HEK293 (cell line): ENCODE data around the gene GBGT1.

ENCODE experiments used
- CTCF ChIA-PET: fragments of 350-600 bp; formaldehyde crosslinking; extraction: SDS; loops from one replicate; lab custom pipeline; 2021; ENCODE audit warnings: antibody characterized with exemption; lab: Yijun Ruan, JAX
- POLR2A ChIA-PET: fragments of 300-600 bp; formaldehyde crosslinking; extraction: SDS; loops from one replicate; lab custom pipeline; 2020; ENCODE audit warnings: antibody characterized with exemption, inconsistent platforms; lab: Yijun Ruan, JAX
- H3K27ac ChIP-seq: fragments of 200-500 bp; sonication (Bioruptor generic); 2 replicates; pipeline ENCODE4 v1.5.1; 2014; ENCODE audit warnings: low read depth, low read length, control low read depth, inconsistent platforms; ENCODE audit errors: extremely low read depth
- H3K36me3 ChIP-seq, 2 experiments: fragments of 200-500 bp in 1 of 2; sonication (Bioruptor generic) in 1 of 2; 1 replicate in 1 of 2; 2 replicates in 1 of 2; pipeline ENCODE4 v1.5.1; 2014 to 2017; ENCODE audit warnings: inconsistent platforms in 2 of 2, low read length in 2 of 2; ENCODE audit not compliant: control insufficient read depth in 2 of 2, insufficient read depth in 1 of 2
- H3K4me1 ChIP-seq: fragments of 200-500 bp; sonication (Bioruptor generic); 2 replicates; pipeline ENCODE4 v1.5.1; 2014; ENCODE audit warnings: mild to moderate bottlenecking, low read length, inconsistent platforms; ENCODE audit not compliant: control insufficient read depth, insufficient read depth
- H3K4me3 ChIP-seq: 2 replicates; pipeline ENCODE4 v1.5.1; 2011; ENCODE audit warnings: low read depth, mild to moderate bottlenecking, control low read depth, low read length, moderate library complexity
- H3K9me3 ChIP-seq: fragments of 200-500 bp; sonication (Bioruptor generic); 2 replicates; pipeline ENCODE4 v1.5.1; 2014; ENCODE audit warnings: low read depth, low read length, inconsistent platforms; ENCODE audit not compliant: control insufficient read depth, insufficient read depth
- GLIS2 ChIP-seq: fragments of 450-650 bp; formaldehyde crosslinking; IDR thresholded peaks from 2 replicates; pipeline ENCODE4 v1.5.1; 2016; ENCODE audit warnings: missing biosample characterization, missing genetic modification characterization
- HOXC10 ChIP-seq: sonication (generic); formaldehyde crosslinking; IDR thresholded peaks from 2 replicates; pipeline ENCODE4 v1.8.1; 2023; ENCODE audit warnings: mild to moderate bottlenecking, missing genetic modification reagents
- MYNN ChIP-seq: fragments of 450-650 bp; formaldehyde crosslinking; IDR thresholded peaks from 2 replicates; pipeline ENCODE4 v1.5.1; 2016; ENCODE audit warnings: missing biosample characterization, missing genetic modification characterization, borderline replicate concordance
- SETDB1 ChIP-seq: IDR thresholded peaks from one replicate; pipeline ENCODE4 v1.6.1; 2017; ENCODE audit warnings: mild to moderate bottlenecking, low read length, moderate library complexity, mixed read lengths; ENCODE audit not compliant: insufficient read length
- WT1 ChIP-seq: fragments of 450-650 bp; formaldehyde crosslinking; IDR thresholded peaks from 2 replicates; pipeline ENCODE4 v1.5.1; 2016; ENCODE audit warnings: missing biosample characterization, missing genetic modification characterization
- ZFHX2 ChIP-seq: fragments of 450-650 bp; formaldehyde crosslinking; conservative IDR thresholded peaks from 2 replicates; pipeline ENCODE4 v1.5.1; 2016; ENCODE audit warnings: missing biosample characterization, missing genetic modification characterization
- ZNF138 ChIP-seq: fragments of 450-650 bp; formaldehyde crosslinking; IDR thresholded peaks from 2 replicates; pipeline ENCODE4 v1.5.1; 2016; ENCODE audit warnings: missing biosample characterization, missing genetic modification characterization, borderline replicate concordance
- ZNF140 ChIP-seq: fragments of 450-650 bp; formaldehyde crosslinking; IDR thresholded peaks from 2 replicates; pipeline ENCODE4 v1.5.1; 2016; ENCODE audit warnings: missing biosample characterization, missing genetic modification characterization
- ZNF239 ChIP-seq: fragments of 450-650 bp; formaldehyde crosslinking; IDR thresholded peaks from 2 replicates; pipeline ENCODE4 v1.5.1; 2016; ENCODE audit warnings: missing biosample characterization, missing genetic modification characterization
- ZNF274 ChIP-seq, 2 experiments: fragments of 200-500 bp in 1 of 2; fragments of 450-650 bp in 1 of 2; sonication (Bioruptor generic) in 1 of 2; formaldehyde crosslinking in 1 of 2; IDR thresholded peaks; 2 replicates each; pipeline versions ENCODE4 v1.5.1 to v1.6.1; 2014 to 2016; ENCODE audit warnings: borderline replicate concordance in 1 of 2, inconsistent platforms in 1 of 2, low read length in 1 of 2, missing biosample characterization in 1 of 2, missing genetic modification characterization in 1 of 2
- ZNF324 ChIP-seq: fragments of 450-650 bp; formaldehyde crosslinking; IDR thresholded peaks from 2 replicates; pipeline ENCODE4 v1.5.1; 2016; ENCODE audit warnings: missing biosample characterization, missing genetic modification characterization
- ZNF433 ChIP-seq: fragments of 450-650 bp; formaldehyde crosslinking; IDR thresholded peaks from 2 replicates; pipeline ENCODE4 v1.5.1; 2016; ENCODE audit warnings: missing biosample characterization, missing genetic modification characterization, low read depth
- ZNF561 ChIP-seq: fragments of 450-650 bp; IDR thresholded peaks from 2 replicates; pipeline ENCODE4 v1.5.1; 2018; ENCODE audit warnings: missing biosample characterization, missing genetic modification characterization, borderline replicate concordance
- ZNF596 ChIP-seq: fragments of 450-650 bp; IDR thresholded peaks from 2 replicates; pipeline ENCODE4 v1.5.0; 2018; ENCODE audit warnings: missing biosample characterization, mild to moderate bottlenecking, missing genetic modification characterization, moderate library complexity
- ZNF626 ChIP-seq: fragments of 450-650 bp; sonication (Bioruptor Pico); formaldehyde crosslinking; IDR thresholded peaks from 2 replicates; pipeline ENCODE4 v1.5.1; 2018; ENCODE audit warnings: missing biosample characterization, missing genetic modification characterization, inconsistent platforms
- ZNF768 ChIP-seq: fragments of 450-650 bp; formaldehyde crosslinking; IDR thresholded peaks from 2 replicates; pipeline ENCODE4 v1.5.1; 2018; ENCODE audit warnings: missing biosample characterization, mild to moderate bottlenecking, missing genetic modification characterization
- TF ChIP-seq, protein P1 (sequence below): fragments of 450-650 bp; formaldehyde crosslinking; optimal IDR thresholded peaks from 2 replicates; pipeline ENCODE3; 2016; ENCODE audit warnings: missing biosample characterization, mild to moderate bottlenecking, missing genetic modification characterization
- TF ChIP-seq, protein P2 (sequence below): fragments of 450-650 bp; formaldehyde crosslinking; IDR thresholded peaks from 2 replicates; pipeline ENCODE4 v1.5.1; 2016; ENCODE audit warnings: missing biosample characterization, missing genetic modification characterization
- TF ChIP-seq, protein P3 (sequence below): fragments of 450-650 bp; formaldehyde crosslinking; IDR thresholded peaks from 2 replicates; pipeline ENCODE4 v1.5.1; 2016; ENCODE audit warnings: missing biosample characterization, missing genetic modification characterization
- TF ChIP-seq, protein P4 (sequence below): fragments of 450-650 bp; formaldehyde crosslinking; conservative IDR thresholded peaks from 2 replicates; pipeline ENCODE4 v1.5.1; 2016; ENCODE audit warnings: low read depth, missing biosample characterization, missing genetic modification characterization

The GBGT1 gene

DNA sequence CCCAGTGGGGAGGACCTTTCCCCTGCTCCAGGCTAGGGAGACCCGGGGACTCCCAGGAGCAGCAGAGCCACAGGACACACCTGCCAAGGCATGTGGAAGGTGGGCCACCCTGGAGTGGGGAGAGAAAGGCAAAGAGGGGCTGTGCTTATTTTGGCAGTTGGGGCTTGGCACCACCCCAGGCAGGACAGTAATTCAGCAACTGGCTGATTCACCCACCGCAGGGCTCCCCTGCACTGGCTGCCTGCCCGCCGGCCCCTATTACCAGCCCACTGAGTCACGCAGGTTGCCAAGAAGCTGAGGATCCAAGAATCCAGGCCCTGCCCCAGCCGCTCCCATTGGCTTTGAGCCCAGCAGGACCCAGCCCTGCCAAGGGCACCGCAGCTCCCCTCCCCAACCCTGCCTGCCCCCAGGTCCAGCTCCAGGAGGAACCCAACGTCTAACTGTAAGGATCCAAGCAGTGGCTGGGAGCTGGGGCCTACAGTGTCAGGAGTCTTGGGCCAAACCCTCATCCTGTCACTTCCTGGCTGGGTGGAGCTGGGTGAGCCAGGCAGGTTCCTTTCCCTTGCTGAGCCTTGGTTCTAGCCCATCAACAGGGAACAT is 28.5 kb downstream of the GBGT1 start (continued):
- TF ChIP-seq, protein P1, sequence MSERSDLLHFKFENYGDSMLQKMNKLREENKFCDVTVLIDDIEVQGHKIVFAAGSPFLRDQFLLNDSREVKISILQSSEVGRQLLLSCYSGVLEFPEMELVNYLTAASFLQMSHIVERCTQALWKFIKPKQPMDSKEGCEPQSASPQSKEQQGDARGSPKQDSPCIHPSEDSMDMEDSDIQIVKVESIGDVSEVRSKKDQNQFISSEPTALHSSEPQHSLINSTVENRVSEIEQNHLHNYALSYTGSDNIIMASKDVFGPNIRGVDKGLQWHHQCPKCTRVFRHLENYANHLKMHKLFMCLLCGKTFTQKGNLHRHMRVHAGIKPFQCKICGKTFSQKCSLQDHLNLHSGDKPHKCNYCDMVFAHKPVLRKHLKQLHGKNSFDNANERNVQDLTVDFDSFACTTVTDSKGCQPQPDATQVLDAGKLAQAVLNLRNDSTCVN (tag by site-specific recombination) = no peak
- TF ChIP-seq HOXC10 (CRISPR knock-in tag) = no peak
- TF ChIP-seq MYNN (tag by site-specific recombination) = no peak
- TF ChIP-seq ZFHX2 (tag by site-specific recombination) = 0 out of 2 replicates have a peak, but pooled peaks have one; percentile 5
- no peak for TF ChIP-seq ZNF626
- TF ChIP-seq, protein P2, sequence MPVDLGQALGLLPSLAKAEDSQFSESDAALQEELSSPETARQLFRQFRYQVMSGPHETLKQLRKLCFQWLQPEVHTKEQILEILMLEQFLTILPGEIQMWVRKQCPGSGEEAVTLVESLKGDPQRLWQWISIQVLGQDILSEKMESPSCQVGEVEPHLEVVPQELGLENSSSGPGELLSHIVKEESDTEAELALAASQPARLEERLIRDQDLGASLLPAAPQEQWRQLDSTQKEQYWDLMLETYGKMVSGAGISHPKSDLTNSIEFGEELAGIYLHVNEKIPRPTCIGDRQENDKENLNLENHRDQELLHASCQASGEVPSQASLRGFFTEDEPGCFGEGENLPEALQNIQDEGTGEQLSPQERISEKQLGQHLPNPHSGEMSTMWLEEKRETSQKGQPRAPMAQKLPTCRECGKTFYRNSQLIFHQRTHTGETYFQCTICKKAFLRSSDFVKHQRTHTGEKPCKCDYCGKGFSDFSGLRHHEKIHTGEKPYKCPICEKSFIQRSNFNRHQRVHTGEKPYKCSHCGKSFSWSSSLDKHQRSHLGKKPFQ (tag by site-specific recombination) = no peak
- TF ChIP-seq ZNF140 = no peak
- peak; percentile 15; the same call in 1 of the 2 replicates for TF ChIP-seq GLIS2 (tag by site-specific recombination)
- TF ChIP-seq WT1 = no peak
- TF ChIP-seq ZNF274 (IDR thresholded peaks at IDR 0.05; ENCODE audit: low read length) = no peak
- TF ChIP-seq ZNF274 (tag by site-specific recombination; IDR thresholded peaks at IDR 0.05; ENCODE audit: borderline replicate concordance) = no peak
- no peak for TF ChIP-seq ZNF433 (tag by site-specific recombination)
- no peak for TF ChIP-seq ZNF596 (tag by site-specific recombination)
- TF ChIP-seq, protein P3, sequence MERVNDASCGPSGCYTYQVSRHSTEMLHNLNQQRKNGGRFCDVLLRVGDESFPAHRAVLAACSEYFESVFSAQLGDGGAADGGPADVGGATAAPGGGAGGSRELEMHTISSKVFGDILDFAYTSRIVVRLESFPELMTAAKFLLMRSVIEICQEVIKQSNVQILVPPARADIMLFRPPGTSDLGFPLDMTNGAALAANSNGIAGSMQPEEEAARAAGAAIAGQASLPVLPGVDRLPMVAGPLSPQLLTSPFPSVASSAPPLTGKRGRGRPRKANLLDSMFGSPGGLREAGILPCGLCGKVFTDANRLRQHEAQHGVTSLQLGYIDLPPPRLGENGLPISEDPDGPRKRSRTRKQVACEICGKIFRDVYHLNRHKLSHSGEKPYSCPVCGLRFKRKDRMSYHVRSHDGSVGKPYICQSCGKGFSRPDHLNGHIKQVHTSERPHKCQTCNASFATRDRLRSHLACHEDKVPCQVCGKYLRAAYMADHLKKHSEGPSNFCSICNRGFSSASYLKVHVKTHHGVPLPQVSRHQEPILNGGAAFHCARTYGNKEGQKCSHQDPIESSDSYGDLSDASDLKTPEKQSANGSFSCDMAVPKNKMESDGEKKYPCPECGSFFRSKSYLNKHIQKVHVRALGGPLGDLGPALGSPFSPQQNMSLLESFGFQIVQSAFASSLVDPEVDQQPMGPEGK (tag by site-specific recombination) = no peak

DNA sequence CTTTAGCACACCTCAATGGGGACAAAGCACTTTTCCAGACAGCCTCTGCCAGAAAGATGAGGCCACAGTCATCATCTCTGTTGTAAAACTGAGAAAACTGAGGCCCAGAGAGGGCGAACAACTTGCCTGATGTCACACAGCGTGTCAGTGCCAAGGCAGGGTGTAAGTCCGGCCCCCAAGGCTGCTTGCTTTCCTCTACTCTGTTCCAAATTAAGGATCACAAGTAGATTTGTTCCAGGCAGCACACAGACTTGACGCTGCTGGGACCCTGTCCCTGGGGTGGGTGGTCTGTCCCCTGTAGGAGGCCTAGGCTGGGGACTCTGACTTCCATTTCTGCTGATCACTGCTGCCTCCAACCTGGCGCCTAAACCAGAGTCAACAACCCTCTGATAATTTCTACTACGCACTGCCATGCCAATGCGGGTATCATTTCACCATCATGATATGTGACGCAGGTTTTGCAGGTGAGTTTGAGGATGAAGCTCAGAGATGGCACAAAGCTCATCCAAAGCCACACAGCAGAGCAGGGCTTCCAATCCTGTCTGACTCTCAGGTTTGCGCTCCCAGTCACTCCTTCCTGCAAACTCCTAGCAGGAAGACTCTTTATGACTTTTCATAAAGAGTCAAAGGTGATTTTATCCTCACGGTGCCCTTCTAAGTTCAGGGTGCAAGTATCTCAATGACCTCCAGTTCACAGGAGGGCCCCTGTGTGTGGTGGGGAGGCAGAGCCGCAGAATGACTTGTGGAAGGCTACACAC is 29.1 kb downstream of the GBGT1 start:
- Histone ChIP-seq H3K4me3 (no peak overlapping the region), H3K9me3 (no peaks in the 10 kb centered on the region), H3K36me3 (no peaks in the 10 kb centered on the region), H3K27ac (no peak overlapping the region), H3K4me1 (no peaks in the 10 kb centered on the region)
- TF ChIP-seq ZNF768 (tag by site-specific recombination) (peak; percentile 74), WT1 (no peak)
- ChIA-PET POLR2A (interaction anchor here (0.9 to 1.5 kb wide), 4 partner anchors 9 to 104 kb away, joined by 3 to 9 read pairs (median 5); partner anchors contain the start of gene GTF3C5), CTCF (interaction anchor here (1.2 to 6.8 kb wide), 6 partner anchors 11 to 113 kb away, joined by 3 to 131 read pairs (median 6); no protein-coding TSS in a partner anchor)

DNA sequence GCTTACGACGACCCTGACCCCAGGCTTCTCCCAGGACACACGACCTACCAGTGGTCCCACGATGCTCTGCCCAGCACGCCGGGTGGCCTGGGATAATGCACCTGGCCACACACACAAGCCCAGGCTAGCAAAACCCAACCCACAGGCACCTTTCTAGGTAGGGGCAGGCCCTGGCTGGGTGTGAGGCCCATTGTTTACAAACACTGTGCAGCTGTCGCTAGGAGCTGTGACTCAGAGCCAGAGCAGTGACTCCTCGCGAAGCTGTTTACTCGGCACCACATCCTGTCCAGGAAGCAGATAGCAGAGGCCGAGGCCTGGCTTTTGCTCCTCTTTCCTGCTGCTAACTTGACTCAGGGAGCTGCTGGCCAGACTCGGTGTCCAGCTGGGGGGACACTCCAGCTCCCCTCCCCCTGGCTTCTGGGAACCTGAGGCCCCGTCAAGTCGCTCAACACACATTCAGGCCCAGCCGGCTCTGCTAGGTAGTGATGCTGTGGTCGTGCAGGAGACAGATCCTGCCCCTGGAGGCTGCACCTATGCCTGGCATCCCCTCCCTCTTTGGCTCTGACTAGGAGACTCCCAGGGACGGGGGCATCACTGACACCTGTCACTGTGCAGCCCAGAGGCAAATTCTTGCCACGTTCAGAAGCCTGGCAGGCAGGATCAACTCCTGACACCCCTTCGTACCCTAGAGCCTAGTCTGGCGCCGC is 29.9 kb downstream of the GBGT1 start:
- no peaks in the 10 kb centered on the region for H3K4me1 ChIP-seq
- H3K36me3 ChIP-seq = no peaks in the 10 kb centered on the region
- ChIA-PET CTCF (interaction anchor here (0.8 to 6.8 kb wide), 8 partner anchors 12 to 112 kb away, joined by 3 to 131 read pairs (median 4); no protein-coding TSS in a partner anchor), POLR2A (interaction anchor here (1.0 to 1.5 kb wide), 4 partner anchors 10 to 103 kb away, joined by 3 to 9 read pairs (median 6); partner anchors contain the start of gene GTF3C5)
- no peak overlapping the region for H3K4me3 ChIP-seq
- H3K9me3 ChIP-seq = no peaks in the 10 kb centered on the region
- H3K27ac ChIP-seq = no peak overlapping the region
- TF ChIP-seq SETDB1 (no peak), ZNF324 (tag by site-specific recombination) (no peak), ZNF561 (no peak), ZNF239 (tag by site-specific recombination) (no peak), ZNF138 (tag by site-specific recombination) (no peak)
- TF ChIP-seq, protein P4, sequence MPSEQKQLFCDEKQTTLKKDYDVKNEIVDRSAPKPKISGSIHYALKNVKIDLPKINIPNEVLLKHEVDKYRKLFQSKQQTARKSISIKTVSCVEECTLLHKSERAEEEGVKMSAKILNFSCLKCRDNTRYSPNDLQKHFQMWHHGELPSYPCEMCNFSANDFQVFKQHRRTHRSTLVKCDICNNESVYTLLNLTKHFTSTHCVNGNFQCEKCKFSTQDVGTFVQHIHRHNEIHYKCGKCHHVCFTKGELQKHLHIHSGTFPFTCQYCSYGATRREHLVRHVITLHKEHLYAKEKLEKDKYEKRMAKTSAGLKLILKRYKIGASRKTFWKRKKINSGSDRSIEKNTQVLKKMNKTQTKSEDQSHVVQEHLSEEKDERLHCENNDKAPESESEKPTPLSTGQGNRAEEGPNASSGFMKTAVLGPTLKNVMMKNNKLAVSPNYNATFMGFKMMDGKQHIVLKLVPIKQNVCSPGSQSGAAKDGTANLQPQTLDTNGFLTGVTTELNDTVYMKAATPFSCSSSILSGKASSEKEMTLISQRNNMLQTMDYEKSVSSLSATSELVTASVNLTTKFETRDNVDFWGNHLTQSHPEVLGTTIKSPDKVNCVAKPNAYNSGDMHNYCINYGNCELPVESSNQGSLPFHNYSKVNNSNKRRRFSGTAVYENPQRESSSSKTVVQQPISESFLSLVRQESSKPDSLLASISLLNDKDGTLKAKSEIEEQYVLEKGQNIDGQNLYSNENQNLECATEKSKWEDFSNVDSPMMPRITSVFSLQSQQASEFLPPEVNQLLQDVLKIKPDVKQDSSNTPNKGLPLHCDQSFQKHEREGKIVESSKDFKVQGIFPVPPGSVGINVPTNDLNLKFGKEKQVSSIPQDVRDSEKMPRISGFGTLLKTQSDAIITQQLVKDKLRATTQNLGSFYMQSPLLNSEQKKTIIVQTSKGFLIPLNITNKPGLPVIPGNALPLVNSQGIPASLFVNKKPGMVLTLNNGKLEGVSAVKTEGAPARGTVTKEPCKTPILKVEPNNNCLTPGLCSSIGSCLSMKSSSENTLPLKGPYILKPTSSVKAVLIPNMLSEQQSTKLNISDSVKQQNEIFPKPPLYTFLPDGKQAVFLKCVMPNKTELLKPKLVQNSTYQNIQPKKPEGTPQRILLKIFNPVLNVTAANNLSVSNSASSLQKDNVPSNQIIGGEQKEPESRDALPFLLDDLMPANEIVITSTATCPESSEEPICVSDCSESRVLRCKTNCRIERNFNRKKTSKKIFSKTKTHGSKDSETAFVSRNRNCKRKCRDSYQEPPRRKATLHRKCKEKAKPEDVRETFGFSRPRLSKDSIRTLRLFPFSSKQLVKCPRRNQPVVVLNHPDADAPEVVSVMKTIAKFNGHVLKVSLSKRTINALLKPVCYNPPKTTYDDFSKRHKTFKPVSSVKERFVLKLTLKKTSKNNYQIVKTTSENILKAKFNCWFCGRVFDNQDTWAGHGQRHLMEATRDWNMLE (tag by site-specific recombination) = no peak
